ENCODE measurements around the gene BTK.
"Not testable (repeated sequence)": the region's sequence is repeated elsewhere in the genome, so short reads cannot be mapped to it uniquely, and the experiment has no call there.

The BTK gene

DNA sequence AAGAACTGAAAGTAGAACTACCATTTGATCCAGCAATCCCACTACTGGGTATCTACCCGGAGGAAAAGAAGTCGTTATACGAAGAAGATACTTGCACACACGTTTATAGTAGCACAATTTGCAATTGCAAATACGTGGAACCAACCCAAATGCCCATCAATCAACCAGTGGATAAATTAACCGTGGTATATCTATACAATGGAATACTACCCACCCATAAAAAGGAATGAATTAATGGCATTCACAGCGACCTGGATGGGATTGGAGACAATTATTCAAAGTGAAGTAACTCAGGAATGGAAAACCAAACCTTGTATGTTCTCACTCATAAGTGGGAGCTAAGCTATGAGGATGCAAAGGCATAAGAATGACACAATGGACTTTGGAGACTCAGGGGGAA, 51.7 kb downstream of the BTK start:
- not testable (repeated sequence) for DNase-seq

DNA sequence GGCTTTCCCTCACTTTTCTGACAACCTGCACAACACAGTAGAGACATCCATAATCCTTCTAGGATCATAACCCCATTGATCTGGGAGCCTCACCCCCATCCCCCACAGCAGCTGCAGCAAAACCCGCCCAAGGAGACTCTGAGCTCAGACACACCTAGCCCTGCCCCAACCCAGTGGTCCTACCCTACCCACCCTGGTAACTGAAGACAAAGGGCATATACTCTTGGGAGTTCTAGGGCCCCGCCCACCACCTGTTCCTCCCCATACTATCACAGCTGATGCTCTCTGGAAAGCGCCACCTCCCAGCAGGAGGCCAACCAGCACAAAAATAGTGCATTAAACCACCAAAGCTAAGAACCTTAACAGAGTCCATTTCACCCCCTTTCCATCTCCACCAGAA, 59.4 kb downstream of the BTK start:
- not testable (repeated sequence) for DNase-seq

DNA sequence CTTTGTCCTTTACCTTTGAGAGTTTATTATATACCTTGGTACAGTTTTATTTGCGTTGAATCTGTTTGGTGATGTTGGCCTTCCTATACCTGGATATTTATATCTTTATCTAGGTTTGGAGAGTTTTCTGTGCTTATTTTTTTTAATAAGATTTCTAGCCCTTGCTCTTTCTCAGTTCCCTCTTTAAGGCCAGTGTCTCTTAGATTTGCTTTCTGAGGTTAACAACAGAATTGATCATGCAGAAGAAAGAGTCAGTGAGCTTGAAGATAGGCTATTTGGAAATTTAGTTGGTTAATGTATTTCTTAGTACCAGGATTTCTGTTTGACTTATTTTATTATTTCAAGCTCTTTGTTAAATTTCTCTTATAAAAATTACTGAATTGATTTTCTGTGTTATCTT, 82.2 kb downstream of the BTK start:
- no peak for DNase-seq

All from midbrain (tissue), 1 donor.